Smooth muscle cell of the brain vasculature (primary cell): ENCODE results near the gene RBM4.
A peak's percentile ranks its signal among the peaks of the same experiment; 100 is the strongest.
"Not testable (repeated sequence)": the region's sequence is repeated elsewhere in the genome, so short reads cannot be mapped to it uniquely, and the experiment has no call there.

Experiments used
- DNase-seq: peaks from one replicate; pipeline ENCODE4 v3.0.0-alpha.2; 2012; ENCODE audit warnings: low read depth, low spot score

Gene RBM4

GRCh38 chr11:66638177-66639065, at the start of gene RBM4:
Gene RBM4 (plus strand): TSS chr11:66638703. CDS start chr11:66639712, 1,009 bp downstream.
- peak; percentile 100 for DNase-seq

DNA sequence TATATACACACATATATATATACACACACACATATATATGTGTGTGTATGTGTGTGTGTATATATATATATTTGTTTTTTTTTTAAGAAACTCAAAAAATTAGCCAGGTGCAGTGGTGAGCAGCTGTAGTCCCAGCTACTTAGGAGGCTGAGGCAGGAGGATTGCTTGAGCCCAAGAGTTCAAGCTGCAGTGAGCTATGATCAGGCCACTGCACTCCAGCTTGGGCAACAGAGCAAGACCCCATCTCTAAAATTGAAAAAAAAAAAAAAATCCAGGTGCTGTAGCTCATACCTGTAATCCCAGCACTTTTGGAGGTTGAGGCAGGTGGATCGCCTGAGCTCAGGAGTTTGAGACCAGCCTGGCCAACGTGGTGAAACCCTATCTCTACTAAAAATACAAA, 49.2 kb upstream of the RBM4 start:
- DNase-seq = not testable (repeated sequence)

GRCh38 chr11:66589996-66590675, 48.4 kb upstream of the RBM4 start:
- no peak for DNase-seq

DNA sequence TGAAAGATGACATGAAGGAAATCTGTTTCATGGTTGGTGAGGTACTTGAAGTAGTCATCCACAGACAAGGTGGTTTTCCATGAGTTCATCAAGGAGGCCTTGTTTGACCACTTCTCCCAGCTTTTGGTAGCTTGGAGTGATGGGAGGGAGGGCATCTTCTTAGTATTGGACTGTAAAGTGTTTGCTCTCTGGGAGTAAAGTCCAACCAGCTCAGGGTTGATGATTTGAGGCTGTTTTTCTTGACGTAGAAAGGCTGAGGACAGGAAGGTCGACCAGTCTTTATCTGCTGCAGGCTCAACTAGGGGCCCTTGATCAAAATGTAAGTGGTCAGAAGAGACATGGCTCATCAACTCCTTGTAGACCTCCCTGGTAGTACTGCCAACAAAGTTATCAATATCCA, 47.3 kb upstream of the RBM4 start:
- no peak for DNase-seq

GRCh38 chr11:66592457-66593302, 45.8 kb upstream of the RBM4 start, which contains the start of the genes CCDC87 and CCS:
Gene CCDC87 (minus strand): TSS chr11:66593063. CDS start chr11:66593015, 48 bp downstream.
Gene CCS (plus strand): TSS chr11:66593185. CDS start chr11:66593262, 77 bp downstream.
- peak; percentile 83 for DNase-seq

- no peak for DNase-seq
These were observed 45.2 kb upstream of the RBM4 start for GRCh38 chr11:66593303-66593635.

- DNase-seq = no peak
These were observed 44.9 kb upstream of the RBM4 start for GRCh38 chr11:66593650-66594049.

GRCh38 chr11:66595245-66595904, 43.1 kb upstream of the RBM4 start:
- DNase-seq = no peak

- no peak for DNase-seq
These were observed 39.5 kb upstream of the RBM4 start for GRCh38 chr11:66598993-66599392.

GRCh38 chr11:66600219-66600618, 38.3 kb upstream of the RBM4 start:
- no peak for DNase-seq

DNA sequence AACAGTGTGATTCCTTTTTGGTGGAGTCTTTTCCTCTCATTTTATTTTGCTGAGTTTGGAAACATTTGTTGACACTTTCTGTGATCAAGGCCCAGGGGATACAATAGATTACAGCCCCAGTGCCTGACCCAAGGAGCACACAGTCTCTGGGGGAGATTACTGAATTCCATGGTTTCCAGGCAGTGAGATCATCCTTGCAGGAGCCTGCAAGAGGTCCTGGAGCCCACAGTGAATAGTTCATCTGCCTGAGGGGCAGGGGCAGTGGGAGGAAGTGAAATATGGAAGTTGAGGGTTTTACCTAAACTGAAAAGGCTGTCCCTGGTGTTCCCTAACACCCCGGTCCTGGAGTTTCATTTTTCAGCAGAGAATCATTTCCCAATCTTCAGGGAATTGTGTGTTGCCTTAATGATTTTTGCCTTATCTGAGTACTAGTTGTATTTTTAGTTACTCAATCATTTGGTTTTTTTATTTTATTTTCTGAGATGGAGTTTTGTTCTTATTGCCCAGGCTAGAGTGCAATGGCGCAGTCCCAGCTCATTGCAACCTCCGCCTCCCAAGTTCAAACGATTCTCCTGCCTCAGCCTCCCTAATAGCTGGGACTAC, 37.8 kb upstream of the RBM4 start:
- DNase-seq = no peak

GRCh38 chr11:66603072-66603471, 35.4 kb upstream of the RBM4 start:
- no peak for DNase-seq

DNA sequence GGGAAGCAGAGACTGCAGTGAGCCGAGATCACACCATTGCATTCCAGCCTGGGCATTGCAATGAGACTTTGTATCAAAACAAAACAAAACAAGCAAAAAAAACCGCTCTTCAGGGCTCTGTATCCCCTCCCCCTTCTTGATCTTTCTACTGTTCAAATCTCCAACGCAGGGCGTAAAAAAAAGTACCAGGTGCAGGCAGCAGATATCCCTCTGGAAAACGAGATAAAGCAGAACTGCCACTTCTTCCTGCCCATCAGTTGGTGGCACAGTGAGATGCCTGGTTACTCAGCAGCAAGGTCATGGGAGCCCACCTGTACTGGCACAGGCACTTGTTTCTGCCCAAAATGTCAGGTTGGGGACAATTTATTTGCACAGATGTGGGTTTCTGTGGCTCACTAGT, 34.3 kb upstream of the RBM4 start:
- no peak for DNase-seq

GRCh38 chr11:66606608-66607007, 31.9 kb upstream of the RBM4 start:
- DNase-seq = not testable (repeated sequence)

GRCh38 chr11:66607126-66607834, 31.2 kb upstream of the RBM4 start:
- DNase-seq = peak; percentile 83

- DNase-seq = no peak
These were observed 28.5 kb upstream of the RBM4 start for GRCh38 chr11:66609721-66610617.

GRCh38 chr11:66612458-66612857, 26.0 kb upstream of the RBM4 start:
- DNase-seq = no peak

- no peak for DNase-seq
These were observed 24.4 kb upstream of the RBM4 start for GRCh38 chr11:66614073-66614472.
